ENCODE measurements around the gene ZC3H12D.
"Not testable (repeated sequence)": the region's sequence is repeated elsewhere in the genome, so short reads cannot be mapped to it uniquely, and the experiment has no call there.

The ZC3H12D gene

DNA sequence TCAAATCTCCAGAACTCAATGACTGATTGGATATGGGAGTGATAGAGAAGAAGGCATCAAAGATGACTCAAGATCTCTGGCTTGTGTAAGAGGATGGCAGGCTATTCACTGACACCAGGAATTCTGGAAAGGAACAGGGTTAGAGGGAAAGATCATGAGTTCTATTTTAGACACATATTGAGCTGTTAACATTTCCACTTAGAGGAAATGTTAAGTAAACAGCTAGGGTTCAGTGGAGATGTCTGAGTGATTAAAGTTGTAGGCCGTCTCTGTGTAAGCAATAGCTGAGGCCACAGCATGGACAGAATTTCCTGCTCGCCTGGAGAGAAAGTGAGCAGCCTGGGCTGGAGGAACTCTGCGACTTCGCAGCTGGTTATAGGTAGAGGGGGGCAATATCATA lies 21.0 kb downstream of the ZC3H12D start:
- FAIRE-seq (no peak), DNase-seq (ENCODE audit: insufficient read length, low spot score) (no peak)
- TF ChIP-seq POLR2AphosphoS5 (IDR thresholded peaks at IDR 0.05; ENCODE audit: low read depth, low read length) (no peak), POLR2A (IDR thresholded peaks at IDR 0.05; ENCODE audit: low read depth, low read length) (no peak), SPI1 (IDR thresholded peaks at IDR 0.05; ENCODE audit: low read depth, low read length) (no peak), TAF1 (IDR thresholded peaks at IDR 0.05; ENCODE audit: low read depth, low read length) (no peak), PAX5 (IDR thresholded peaks at IDR 0.05; ENCODE audit: insufficient read depth, low read length, severe bottlenecking) (no peak), POU2F2 (IDR thresholded peaks at IDR 0.05; ENCODE audit: low read depth, low read length) (no peak)

DNA sequence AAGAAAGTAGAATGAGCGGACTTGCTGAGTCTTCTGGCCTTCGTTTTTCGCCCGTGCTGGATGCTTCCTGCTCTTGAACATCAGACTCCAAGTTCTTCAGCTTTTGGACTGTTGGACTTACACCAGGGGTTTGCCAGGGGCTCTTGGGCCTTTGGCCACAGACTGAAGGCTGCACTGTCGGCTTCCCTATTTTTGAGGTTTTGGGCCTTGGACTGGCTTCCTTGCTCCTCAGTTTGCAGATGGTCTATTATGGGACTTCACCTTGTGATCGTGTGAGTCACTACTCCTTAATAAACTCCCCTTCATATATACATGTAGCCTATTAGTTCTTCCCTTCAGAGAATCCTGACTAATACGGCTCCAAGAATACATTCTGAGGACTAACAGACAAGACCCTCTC lies 22.1 kb downstream of the ZC3H12D start:
- not testable (repeated sequence) for DNase-seq (ENCODE audit: insufficient read length, low spot score); FAIRE-seq

DNA sequence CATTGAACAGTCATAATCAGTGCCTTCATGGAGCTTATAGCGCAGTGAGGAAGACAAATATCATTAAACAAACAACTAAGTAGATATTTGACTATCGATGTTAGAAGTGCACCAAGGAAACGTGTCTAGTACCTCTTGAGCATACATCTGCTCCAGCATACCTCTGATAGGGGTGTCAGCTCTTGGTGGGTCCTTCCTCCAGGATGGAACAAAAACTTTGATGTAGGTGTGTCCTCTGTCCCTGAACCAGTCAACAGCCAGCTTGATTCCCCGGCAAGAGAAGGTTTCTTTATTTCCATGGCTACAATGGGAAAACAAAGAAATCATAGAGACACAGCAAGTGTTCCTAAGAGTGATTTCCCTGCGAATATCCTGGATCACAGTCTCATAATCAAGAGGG lies 23.1 kb downstream of the ZC3H12D start:
- no peak for DNase-seq (ENCODE audit: insufficient read length, low spot score)
- FAIRE-seq = no peak
- TF ChIP-seq POLR2AphosphoS5 (IDR thresholded peaks at IDR 0.05; ENCODE audit: low read depth, low read length) (no peak), TAF1 (IDR thresholded peaks at IDR 0.05; ENCODE audit: low read depth, low read length) (no peak), POLR2A (IDR thresholded peaks at IDR 0.05; ENCODE audit: low read depth, low read length) (no peak), POU2F2 (IDR thresholded peaks at IDR 0.05; ENCODE audit: low read depth, low read length) (no peak), SPI1 (IDR thresholded peaks at IDR 0.05; ENCODE audit: low read depth, low read length) (no peak), PAX5 (IDR thresholded peaks at IDR 0.05; ENCODE audit: insufficient read depth, low read length, severe bottlenecking) (no peak)

DNA sequence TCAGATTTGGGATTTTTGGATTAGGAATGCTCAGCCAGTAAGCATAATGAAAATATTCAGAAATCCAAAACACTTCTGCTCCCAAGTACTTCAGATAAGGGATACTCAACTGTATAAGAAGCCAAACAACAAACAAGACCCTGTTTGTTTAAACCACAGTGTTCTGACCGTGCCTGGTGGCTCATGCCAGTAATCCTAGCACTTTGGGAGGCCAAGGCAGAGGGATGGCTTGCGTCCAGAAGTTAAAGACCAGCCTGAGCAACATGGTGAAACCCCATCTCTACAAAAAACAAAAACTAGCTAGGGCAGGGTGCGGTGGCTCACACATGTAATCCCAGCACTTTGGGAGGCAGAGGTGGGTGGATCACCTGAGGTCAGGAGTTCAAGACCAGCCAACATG lies 24.6 kb downstream of the ZC3H12D start:
- not testable (repeated sequence) for FAIRE-seq

DNA sequence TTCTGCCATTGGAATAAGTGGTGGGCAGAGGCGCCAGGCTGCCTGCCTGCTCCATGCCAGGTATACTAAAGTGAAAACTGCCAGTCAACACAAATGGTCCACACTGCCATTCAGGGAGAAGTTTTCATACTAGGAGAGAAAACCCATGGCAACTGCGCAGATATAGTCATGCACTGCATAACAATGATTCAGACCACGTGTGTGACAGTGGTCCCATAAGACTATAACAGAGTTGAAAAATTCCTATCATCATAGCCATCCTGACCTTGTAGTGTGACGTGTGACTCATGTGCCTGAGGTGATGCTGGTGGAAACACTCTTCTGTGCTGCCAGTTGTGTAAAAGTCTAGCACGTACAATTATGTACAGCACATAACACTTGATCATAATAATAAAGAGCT lies 25.1 kb downstream of the ZC3H12D start:
- DNase-seq (ENCODE audit: insufficient read length, low spot score) (no peak), FAIRE-seq (no peak)
- TF ChIP-seq POU2F2 (IDR thresholded peaks at IDR 0.05; ENCODE audit: low read depth, low read length) (no peak), POLR2A (IDR thresholded peaks at IDR 0.05; ENCODE audit: low read depth, low read length) (no peak), SPI1 (IDR thresholded peaks at IDR 0.05; ENCODE audit: low read depth, low read length) (no peak), POLR2AphosphoS5 (IDR thresholded peaks at IDR 0.05; ENCODE audit: low read depth, low read length) (no peak), PAX5 (IDR thresholded peaks at IDR 0.05; ENCODE audit: insufficient read depth, low read length, severe bottlenecking) (no peak), TAF1 (IDR thresholded peaks at IDR 0.05; ENCODE audit: low read depth, low read length) (no peak)

More for the DNA sequence above, 24.6 kb downstream of the ZC3H12D start:
- DNase-seq (ENCODE audit: insufficient read length, low spot score) = not testable (repeated sequence)

DNA sequence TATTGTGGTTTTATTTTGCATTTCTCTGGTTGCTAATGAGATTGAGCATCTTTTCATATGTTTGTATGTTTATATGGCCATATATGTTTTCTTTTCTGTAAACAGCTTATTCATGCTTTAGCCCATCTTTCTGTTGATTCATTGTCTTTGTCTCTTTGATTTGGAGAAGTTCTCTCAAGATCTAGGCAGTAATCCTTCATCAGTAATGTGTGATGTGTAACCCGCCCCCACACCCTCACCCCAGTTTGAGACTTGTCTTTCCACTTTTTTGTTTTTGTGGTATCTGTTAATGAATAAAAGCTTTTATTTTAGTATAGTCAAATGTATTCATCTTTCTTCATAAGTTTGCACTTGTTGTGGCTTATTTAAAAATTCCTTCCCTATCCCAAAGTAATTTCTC lies 26.0 kb downstream of the ZC3H12D start:
- TF ChIP-seq PAX5 (IDR thresholded peaks at IDR 0.05; ENCODE audit: insufficient read depth, low read length, severe bottlenecking) (no peak), POLR2AphosphoS5 (IDR thresholded peaks at IDR 0.05; ENCODE audit: low read depth, low read length) (no peak), POLR2A (IDR thresholded peaks at IDR 0.05; ENCODE audit: low read depth, low read length) (no peak), SPI1 (IDR thresholded peaks at IDR 0.05; ENCODE audit: low read depth, low read length) (no peak), POU2F2 (IDR thresholded peaks at IDR 0.05; ENCODE audit: low read depth, low read length) (no peak), TAF1 (IDR thresholded peaks at IDR 0.05; ENCODE audit: low read depth, low read length) (no peak)
- DNase-seq (ENCODE audit: insufficient read length, low spot score) = no peak
- no peak for FAIRE-seq

DNA sequence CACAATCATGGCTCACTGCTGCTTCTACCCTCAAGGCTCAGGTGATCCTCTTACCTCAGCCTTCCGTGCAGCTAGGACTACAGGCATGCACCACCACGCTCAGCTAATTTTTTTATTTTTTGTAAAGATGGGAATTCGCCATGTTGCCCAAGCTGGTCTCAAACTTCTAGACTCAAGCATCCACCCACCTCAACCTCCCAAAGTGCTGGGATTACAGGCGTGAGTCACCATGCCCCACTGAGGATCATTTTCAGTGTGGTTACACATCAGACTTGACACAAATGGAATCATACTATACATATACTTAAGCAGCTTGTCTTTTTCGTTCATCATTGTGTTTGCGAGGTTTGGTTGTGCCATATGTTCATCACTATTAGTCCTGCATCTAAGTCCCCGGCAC lies 26.6 kb downstream of the ZC3H12D start:
- DNase-seq (ENCODE audit: insufficient read length, low spot score) (no peak), FAIRE-seq (no peak)
- TF ChIP-seq SPI1 (IDR thresholded peaks at IDR 0.05; ENCODE audit: low read depth, low read length) (no peak), POLR2AphosphoS5 (IDR thresholded peaks at IDR 0.05; ENCODE audit: low read depth, low read length) (no peak), TAF1 (IDR thresholded peaks at IDR 0.05; ENCODE audit: low read depth, low read length) (no peak), POLR2A (IDR thresholded peaks at IDR 0.05; ENCODE audit: low read depth, low read length) (no peak)

DNA sequence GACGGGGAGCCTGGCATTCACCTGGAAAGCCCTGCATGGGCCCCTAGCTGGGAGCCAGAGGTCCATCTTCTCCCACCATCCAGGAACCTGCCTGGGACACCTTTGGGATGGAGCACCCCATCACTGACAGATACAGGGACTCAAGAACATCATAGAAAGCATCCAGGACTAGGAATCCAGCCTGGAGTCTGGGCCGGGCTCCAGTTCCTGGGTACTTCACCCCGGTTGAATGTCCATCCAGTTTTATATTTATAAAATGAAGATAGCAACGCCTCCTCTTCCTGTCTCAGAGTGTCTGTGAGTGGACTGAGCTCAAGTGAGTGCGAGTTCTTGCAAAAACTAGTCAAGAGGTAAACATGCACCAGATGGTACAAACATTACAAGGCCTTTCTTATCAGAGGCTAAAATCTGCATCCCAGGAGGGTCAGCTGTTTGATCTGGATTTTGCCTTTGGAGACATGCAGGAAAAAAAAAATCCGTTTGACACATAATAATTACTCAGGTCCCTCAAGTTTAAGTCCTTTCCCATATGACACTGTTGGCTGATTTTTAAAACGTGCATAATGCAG lies 27.4 kb downstream of the ZC3H12D start:
- TF ChIP-seq PAX5 (IDR thresholded peaks at IDR 0.05; ENCODE audit: insufficient read depth, low read length, severe bottlenecking) (no peak), TAF1 (IDR thresholded peaks at IDR 0.05; ENCODE audit: low read depth, low read length) (no peak), POLR2AphosphoS5 (IDR thresholded peaks at IDR 0.05; ENCODE audit: low read depth, low read length) (no peak), POU2F2 (IDR thresholded peaks at IDR 0.05; ENCODE audit: low read depth, low read length) (no peak), POLR2A (IDR thresholded peaks at IDR 0.05; ENCODE audit: low read depth, low read length) (no peak), SPI1 (IDR thresholded peaks at IDR 0.05; ENCODE audit: low read depth, low read length) (no peak)
- FAIRE-seq (no peak), DNase-seq (ENCODE audit: insufficient read length, low spot score) (no peak)

DNA sequence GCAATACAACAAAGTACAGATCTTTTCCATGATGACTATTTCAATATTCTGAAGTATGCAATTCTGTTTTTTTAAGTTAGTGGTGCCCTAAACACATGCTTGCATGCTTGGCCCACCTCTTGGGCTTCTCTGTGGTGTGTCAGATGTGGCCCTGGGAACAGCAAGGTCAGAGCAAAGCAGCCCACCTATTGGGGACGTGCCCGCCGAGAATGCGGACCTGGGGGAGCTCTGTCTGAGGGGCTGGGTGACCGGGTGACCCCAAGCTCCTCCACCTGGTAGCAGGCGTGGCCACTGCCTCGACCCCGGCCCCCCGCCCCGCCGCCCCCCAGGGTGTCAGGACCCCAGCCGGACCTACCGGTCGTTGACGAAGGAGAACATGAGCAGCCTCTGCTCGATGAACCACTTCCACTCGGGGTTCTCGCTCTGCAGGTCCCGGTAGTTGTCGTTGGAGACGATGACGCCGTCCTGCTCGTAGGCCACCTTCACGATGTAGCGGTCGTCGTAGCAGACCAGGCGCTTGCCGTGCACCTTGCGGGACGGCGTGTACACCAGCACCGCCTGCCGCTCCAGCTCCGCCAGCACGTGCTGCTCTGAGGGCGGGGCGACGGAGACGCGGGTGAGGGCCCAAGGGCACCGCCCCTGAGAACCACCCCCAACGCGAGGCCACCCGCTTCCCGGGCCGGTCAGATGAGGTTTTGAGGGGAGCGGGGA lies 28.3 kb downstream of the ZC3H12D start:
- FAIRE-seq (no peak), DNase-seq (ENCODE audit: insufficient read length, low spot score) (no peak)
- no peak for TF ChIP-seq TAF1 (IDR thresholded peaks at IDR 0.05; ENCODE audit: low read depth, low read length)
- TF ChIP-seq POLR2A (IDR thresholded peaks at IDR 0.05; ENCODE audit: low read depth, low read length) = no peak
- TF ChIP-seq PAX5 (IDR thresholded peaks at IDR 0.05; ENCODE audit: insufficient read depth, low read length, severe bottlenecking) = no peak
- no peak for TF ChIP-seq POU2F2 (IDR thresholded peaks at IDR 0.05; ENCODE audit: low read depth, low read length)
- TF ChIP-seq POLR2AphosphoS5 (IDR thresholded peaks at IDR 0.05; ENCODE audit: low read depth, low read length) = no peak
- no peak for TF ChIP-seq SPI1 (IDR thresholded peaks at IDR 0.05; ENCODE audit: low read depth, low read length)

DNA sequence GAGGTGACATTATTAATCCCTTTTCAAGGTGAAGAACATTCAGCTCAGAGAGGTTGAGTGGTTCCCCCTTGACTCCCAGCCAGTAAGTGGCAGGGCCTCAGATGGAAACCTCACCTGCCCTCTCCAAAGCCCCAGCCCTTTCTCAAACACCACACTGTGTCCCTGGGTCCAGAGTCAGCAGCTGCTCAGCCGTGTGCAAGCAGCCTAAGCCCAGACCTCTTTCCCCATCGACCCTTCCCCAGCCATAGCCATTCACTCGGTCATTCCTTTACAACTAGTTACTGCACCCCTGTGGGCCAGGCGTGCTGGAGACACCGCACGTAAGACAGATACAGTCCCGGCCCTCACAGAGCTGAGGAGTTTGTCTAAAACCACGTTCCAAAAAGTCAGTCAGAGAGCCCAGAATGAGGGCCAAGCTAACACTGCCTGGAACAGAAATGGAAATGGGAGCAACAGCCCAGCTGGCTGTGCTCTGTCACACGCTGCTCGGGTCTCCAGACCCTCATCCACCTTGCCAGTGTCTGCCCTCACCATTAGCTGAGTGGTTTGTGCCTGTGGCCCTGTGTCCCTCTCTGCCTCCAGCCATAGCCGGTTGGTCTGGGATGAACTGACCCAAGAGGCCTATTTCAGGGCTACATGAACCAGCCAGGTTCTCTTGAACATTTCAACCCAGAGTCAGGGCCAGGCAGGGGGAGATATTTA lies 29.6 kb downstream of the ZC3H12D start:
- DNase-seq (ENCODE audit: insufficient read length, low spot score) (no peak), FAIRE-seq (no peak)
- TF ChIP-seq SPI1 (IDR thresholded peaks at IDR 0.05; ENCODE audit: low read depth, low read length) (no peak), POLR2A (IDR thresholded peaks at IDR 0.05; ENCODE audit: low read depth, low read length) (no peak), POU2F2 (IDR thresholded peaks at IDR 0.05; ENCODE audit: low read depth, low read length) (no peak), POLR2AphosphoS5 (IDR thresholded peaks at IDR 0.05; ENCODE audit: low read depth, low read length) (no peak), TAF1 (IDR thresholded peaks at IDR 0.05; ENCODE audit: low read depth, low read length) (no peak), PAX5 (IDR thresholded peaks at IDR 0.05; ENCODE audit: insufficient read depth, low read length, severe bottlenecking) (no peak)

Measured in GM12891 (cell line).